HG03460 (cell line): ENCODE measurements around the gene PCGF5.
"Not testable (repeated sequence)": the region's sequence is repeated elsewhere in the genome, so short reads cannot be mapped to it uniquely, and the experiment has no call there.

Experiments
- ATAC-seq: cut with Tn5 transposase; IDR thresholded peaks from one replicate; pipeline ENCODE4 v1.9.1; 2021; ENCODE audit not compliant: unreplicated experiment

The PCGF5 gene

GRCh38 chr10:91319336-91319735 lies 98.9 kb downstream of the PCGF5 start:
- ATAC-seq = no peak

DNA sequence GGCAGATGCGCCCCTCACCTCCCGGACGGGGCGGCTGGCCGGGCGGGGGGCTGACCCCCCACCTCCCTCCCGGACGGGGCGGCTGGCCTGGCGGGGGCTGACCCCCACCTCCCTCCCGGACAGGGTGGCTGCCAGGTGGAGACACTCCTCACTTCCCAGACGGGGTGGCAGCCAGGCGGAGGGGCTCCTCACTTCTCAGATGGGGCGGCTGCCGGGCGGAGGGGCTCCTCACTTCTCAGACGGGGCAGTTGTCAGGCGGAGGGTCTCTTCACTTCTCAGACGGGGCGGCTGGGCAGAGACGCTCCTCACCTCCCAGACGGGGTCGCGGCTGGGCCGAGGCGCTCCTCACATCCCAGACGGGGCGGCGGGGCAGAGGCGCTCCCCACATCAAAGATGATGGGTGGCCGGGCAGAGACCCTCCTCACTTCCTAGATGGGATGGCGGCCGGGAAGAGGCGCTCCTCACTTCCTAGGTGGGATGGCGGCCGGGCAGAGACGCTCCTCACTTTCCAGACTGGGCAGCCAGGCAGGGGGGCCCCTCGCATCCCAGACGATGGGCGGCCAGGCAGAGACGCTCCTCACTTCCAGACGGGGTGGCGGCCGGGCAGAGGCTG lies 102.9 kb downstream of the PCGF5 start:
- ATAC-seq = not testable (repeated sequence)

- no peak for ATAC-seq
Measured at GRCh38 chr10:91328320-91328984, 108.0 kb downstream of the PCGF5 start.
